CD4-positive, alpha-beta T cell (primary cell): ENCODE measurements around the gene TNS1. TPM values are rescaled to one million over a fixed set of nuclear protein-coding genes. Genes with fewer than 3 reads are reported as not detected.

Source experiments
- ATAC-seq: fragments of 200-7000 bp; cut with Tn5 transposase; one replicate; pipeline ENCODE4 v1.10.0; 2022; ENCODE audit warnings: mild to moderate bottlenecking; ENCODE audit not compliant: poor library complexity
- CTCF ChIA-PET: fragments of 350-600 bp; sonication (Branson Sonifier 250); formaldehyde crosslinking; loops from one replicate; lab custom pipeline; 2021; ENCODE audit warnings: antibody characterized with exemption, inconsistent platforms; lab: Charles Lee
- POLR2A ChIA-PET: fragments of 350-600 bp; sonication (Branson Sonifier 250); formaldehyde crosslinking; loops from one replicate; lab custom pipeline; 2021; ENCODE audit warnings: antibody characterized with exemption, inconsistent platforms; lab: Charles Lee
- DNase-seq, 14 experiments: peaks; one replicate each; pipeline ENCODE4 v3.0.0-alpha.2; 2013 to 2020; ENCODE audit warnings: mixed read lengths in 2 of 14
- H3K27ac ChIP-seq, 2 donors: one replicate each; pipeline versions ENCODE4 v1.5.1 to v1.7.0; 2013; ENCODE audit warnings: low read length in 2 of 2, low read depth in 1 of 2, mild to moderate bottlenecking in 1 of 2
- H3K27me3 ChIP-seq, 2 experiments: 1 replicate in 1 of 2; 2 replicates in 1 of 2; pipeline versions ENCODE4 v1.6.1 to v1.7.0; 2013; ENCODE audit warnings: low read length in 2 of 2, control low read depth in 1 of 2, mild to moderate bottlenecking in 1 of 2, moderate library complexity in 1 of 2; ENCODE audit not compliant: insufficient read depth in 2 of 2, control insufficient read depth in 1 of 2
- H3K36me3 ChIP-seq: one replicate; pipeline ENCODE4 v1.6.1; 2013; ENCODE audit warnings: low read length, control low read depth; ENCODE audit not compliant: insufficient read depth
- H3K4me1 ChIP-seq: one replicate; pipeline ENCODE4 v1.6.1; 2013; ENCODE audit warnings: low read length, control low read depth; ENCODE audit not compliant: insufficient read depth
- H3K4me3 ChIP-seq: one replicate; pipeline ENCODE4 v1.5.1; 2013; ENCODE audit warnings: mild to moderate bottlenecking, low read length, moderate library complexity
- H3K9me3 ChIP-seq, 2 experiments: 1 replicate in 1 of 2; 2 replicates in 1 of 2; pipeline versions ENCODE4 v1.6.1 to v1.7.0; 2013; ENCODE audit warnings: low read length in 2 of 2, mild to moderate bottlenecking in 2 of 2, control low read depth in 1 of 2, moderate library complexity in 1 of 2; ENCODE audit not compliant: control insufficient read depth in 1 of 2, insufficient read depth in 1 of 2
- H3K27ac Mint-ChIP-seq: one replicate; pipeline ENCODE4 v1.8.0; 2020; ENCODE audit warnings: mixed read lengths
- H3K27me3 Mint-ChIP-seq: one replicate; pipeline ENCODE4 v1.8.0; 2021; ENCODE audit warnings: mixed read lengths
- H3K36me3 Mint-ChIP-seq: one replicate; pipeline ENCODE4 v1.8.0; 2021; ENCODE audit warnings: low read depth, mixed read lengths
- H3K4me1 Mint-ChIP-seq: one replicate; pipeline ENCODE4 v1.8.0; 2021; ENCODE audit warnings: low read depth, mixed read lengths
- H3K4me3 Mint-ChIP-seq: one replicate; pipeline ENCODE4 v1.8.0; 2020; ENCODE audit warnings: mild to moderate bottlenecking, mixed read lengths
- H3K9me3 Mint-ChIP-seq: one replicate; pipeline ENCODE4 v1.8.0; 2020; ENCODE audit warnings: mixed read lengths
- intact Hi-C, 2 experiments: fragments of 100-400 bp; cut with DNase I in 1 of 2; cut with micrococcal nuclease in 1 of 2; formaldehyde crosslinking; loops; one replicate each; pipeline versions ENCODE4 v1.15.1 to v1.9.0; 2023 to 2025; cut with DNase I, micrococcal nuclease
- total RNA-seq, 174 experiments: library from RNA in 2 of 174; stranded (reverse) in 2 of 174; gene quantifications; one replicate each; pipeline ENCODE4 v1.2.3 and lab custom pipeline; 2021 to 2026
- TF ChIP-seq, protein P1 (sequence below): fragments of 200-600 bp; IDR thresholded peaks from one replicate; pipeline ENCODE4 v1.8.0; 2022; ENCODE audit warnings: antibody characterized with exemption, mild to moderate bottlenecking

TNS1 gene
- total RNA-seq, 2 experiments from 2014 or later: 0.25 to 0.34 TPM

DNA sequence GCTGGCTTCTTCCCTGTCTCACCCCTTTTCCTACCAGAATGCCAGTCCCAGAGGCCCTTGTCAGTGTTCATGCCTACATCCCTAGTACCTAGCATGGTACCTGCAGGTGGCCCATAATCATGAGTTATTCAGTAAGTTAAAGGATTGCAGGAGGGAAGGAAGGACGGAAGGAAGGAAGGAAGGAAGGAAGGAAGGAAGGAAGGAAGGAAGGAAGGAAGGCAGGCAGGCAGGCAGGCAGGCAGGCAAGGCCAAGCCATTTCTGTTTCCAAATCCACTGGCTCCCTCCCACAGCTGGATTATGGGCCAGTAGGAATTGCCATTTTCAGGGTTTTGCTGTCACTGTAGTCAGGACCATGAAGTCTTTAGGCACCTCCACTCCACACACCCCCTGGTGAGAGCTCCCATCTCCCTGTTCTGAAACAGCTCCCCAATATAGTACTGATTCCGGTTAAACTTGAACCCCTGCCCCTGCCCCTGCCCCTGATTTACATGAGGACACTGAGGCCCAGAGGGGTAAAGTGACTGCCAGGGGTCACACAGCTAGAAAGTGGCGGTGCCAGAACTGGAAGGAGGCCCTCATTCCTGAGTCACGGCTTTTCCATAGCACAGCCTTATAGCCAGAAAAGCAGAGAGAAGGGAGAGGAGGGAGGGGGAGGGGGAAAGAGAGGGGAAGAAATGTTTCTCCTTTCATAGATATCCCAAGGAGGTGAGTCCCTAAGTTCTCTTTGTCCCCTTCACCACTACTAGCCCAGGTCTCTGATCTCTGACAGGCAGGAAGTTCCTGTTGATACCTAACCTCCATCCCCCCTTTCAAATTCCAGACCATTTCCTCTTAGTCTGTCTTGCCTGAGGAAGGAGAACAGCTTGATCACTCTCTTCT is 12.2 kb upstream of the TNS1 start:
- ATAC-seq: no peak
- DNase-seq: no peak
- H3K9me3 ChIP-seq: no peaks in the 10 kb centered on the region
- CTCF ChIA-PET: no interaction called here
- Mint-ChIP-seq H3K4me3 (no peak overlapping the region), H3K27ac (no peak overlapping the region), H3K4me1 (no peaks in the 10 kb centered on the region), H3K36me3 (no peaks in the 10 kb centered on the region), H3K9me3 (no peaks in the 10 kb centered on the region), H3K27me3 (peaks cover 45% of the 10 kb centered on the region)
- POLR2A ChIA-PET: no interaction called here
- intact Hi-C loops: no loop called here
- H3K27me3 ChIP-seq: peaks cover 19 to 29% of the 10 kb centered on the region in 2 experiments
- no peak overlapping the region for H3K27ac ChIP-seq
- H3K36me3 ChIP-seq: no peaks in the 10 kb centered on the region
- no peak overlapping the region for H3K4me3 ChIP-seq
- H3K4me1 ChIP-seq: peaks cover 9% of the 10 kb centered on the region
- TF ChIP-seq, protein P1, sequence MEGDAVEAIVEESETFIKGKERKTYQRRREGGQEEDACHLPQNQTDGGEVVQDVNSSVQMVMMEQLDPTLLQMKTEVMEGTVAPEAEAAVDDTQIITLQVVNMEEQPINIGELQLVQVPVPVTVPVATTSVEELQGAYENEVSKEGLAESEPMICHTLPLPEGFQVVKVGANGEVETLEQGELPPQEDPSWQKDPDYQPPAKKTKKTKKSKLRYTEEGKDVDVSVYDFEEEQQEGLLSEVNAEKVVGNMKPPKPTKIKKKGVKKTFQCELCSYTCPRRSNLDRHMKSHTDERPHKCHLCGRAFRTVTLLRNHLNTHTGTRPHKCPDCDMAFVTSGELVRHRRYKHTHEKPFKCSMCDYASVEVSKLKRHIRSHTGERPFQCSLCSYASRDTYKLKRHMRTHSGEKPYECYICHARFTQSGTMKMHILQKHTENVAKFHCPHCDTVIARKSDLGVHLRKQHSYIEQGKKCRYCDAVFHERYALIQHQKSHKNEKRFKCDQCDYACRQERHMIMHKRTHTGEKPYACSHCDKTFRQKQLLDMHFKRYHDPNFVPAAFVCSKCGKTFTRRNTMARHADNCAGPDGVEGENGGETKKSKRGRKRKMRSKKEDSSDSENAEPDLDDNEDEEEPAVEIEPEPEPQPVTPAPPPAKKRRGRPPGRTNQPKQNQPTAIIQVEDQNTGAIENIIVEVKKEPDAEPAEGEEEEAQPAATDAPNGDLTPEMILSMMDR: no peak

- DNase-seq: no peak
- ChIA-PET POLR2A (no interaction called here), CTCF (no interaction called here)
- Histone ChIP-seq H3K4me1 (peaks cover 11% of the 10 kb centered on the region), H3K9me3 (no peaks in the 10 kb centered on the region), H3K4me3 (no peak overlapping the region), H3K27me3 (peaks cover 23 to 41% of the 10 kb centered on the region in 2 experiments), H3K36me3 (no peaks in the 10 kb centered on the region), H3K27ac (no peak overlapping the region)
- Mint-ChIP-seq H3K4me3 (no peak overlapping the region), H3K36me3 (no peaks in the 10 kb centered on the region), H3K9me3 (no peaks in the 10 kb centered on the region), H3K27ac (no peak overlapping the region), H3K4me1 (peaks cover 4% of the 10 kb centered on the region), H3K27me3 (peaks cover 60% of the 10 kb centered on the region)
- intact Hi-C loops: no loop called here
- TF ChIP-seq, protein P1: no peak
- no peak for ATAC-seq
These were observed 10.5 kb upstream of the TNS1 start for GRCh38 chr2:218013289-218013688.

- no peak overlapping the region for H3K4me3 ChIP-seq
- H3K27ac ChIP-seq: no peak overlapping the region
- POLR2A ChIA-PET: no interaction called here
- Mint-ChIP-seq H3K4me1 (peaks cover 4% of the 10 kb centered on the region), H3K9me3 (no peaks in the 10 kb centered on the region), H3K4me3 (no peak overlapping the region), H3K27me3 (peaks cover 65% of the 10 kb centered on the region), H3K27ac (no peak overlapping the region), H3K36me3 (no peaks in the 10 kb centered on the region)
- DNase-seq (no peak), ATAC-seq (no peak)
- no peaks in the 10 kb centered on the region for H3K36me3 ChIP-seq
- TF ChIP-seq, protein P1: no peak
- H3K9me3 ChIP-seq: no peaks in the 10 kb centered on the region
- CTCF ChIA-PET: no interaction called here
- H3K4me1 ChIP-seq: peaks cover 11% of the 10 kb centered on the region
- H3K27me3 ChIP-seq: peaks cover 23 to 41% of the 10 kb centered on the region in 2 experiments
- intact Hi-C loops: no loop called here
These were observed 9.5 kb upstream of the TNS1 start for GRCh38 chr2:218012284-218012683.
